CD4-positive, alpha-beta memory T cell (primary cell): ENCODE results near the gene TTC28. TPM values are rescaled to one million over a fixed set of nuclear protein-coding genes. Genes with fewer than 3 reads are reported as not detected.

Experiments
- CTCF ChIA-PET: fragments of 350-600 bp; sonication (Branson Sonifier 250); formaldehyde crosslinking; loops from one replicate; lab custom pipeline; 2021; ENCODE audit warnings: inconsistent platforms; ENCODE audit not compliant: partially characterized antibody; lab: Charles Lee
- POLR2A ChIA-PET: fragments of 350-600 bp; sonication (Branson Sonifier 250); formaldehyde crosslinking; loops from one replicate; lab custom pipeline; 2021; ENCODE audit not compliant: partially characterized antibody; lab: Charles Lee
- DNase-seq, 5 donors: peaks; one replicate each; pipeline versions ENCODE4 v3.0.0 to v3.0.0-alpha.2; 2020 to 2022; ENCODE audit warnings: mixed read lengths in 1 of 5
- H3K27ac ChIP-seq: one replicate; pipeline ENCODE4 v1.7.0; 2013; ENCODE audit warnings: low read depth, low read length
- H3K27me3 ChIP-seq: 2 replicates; pipeline ENCODE4 v1.7.0; 2013; ENCODE audit warnings: mild to moderate bottlenecking, low read length, moderate library complexity; ENCODE audit not compliant: insufficient read depth
- H3K36me3 ChIP-seq: 2 replicates; pipeline ENCODE4 v1.7.0; 2013; ENCODE audit warnings: mild to moderate bottlenecking, low read length, moderate library complexity; ENCODE audit not compliant: insufficient read depth
- H3K4me1 ChIP-seq: 2 replicates; pipeline ENCODE4 v1.7.0; 2013; ENCODE audit warnings: mild to moderate bottlenecking, low read length, moderate library complexity; ENCODE audit not compliant: insufficient read depth
- H3K4me3 ChIP-seq, 2 donors: one replicate each; pipeline ENCODE4 v1.7.0; 2013; ENCODE audit warnings: low read length in 2 of 2, mild to moderate bottlenecking in 1 of 2
- H3K9me3 ChIP-seq, 2 donors: one replicate each; pipeline ENCODE4 v1.7.0; 2013; ENCODE audit warnings: low read length in 2 of 2, control low read depth in 1 of 2; ENCODE audit not compliant: control insufficient read depth in 1 of 2
- H3K27ac Mint-ChIP-seq, 7 donors: one replicate each; pipeline ENCODE4 v1.8.0; 2020 to 2021; ENCODE audit warnings: mixed read lengths in 7 of 7, mild to moderate bottlenecking in 6 of 7, inconsistent platforms in 3 of 7, moderate library complexity in 3 of 7
- H3K27me3 Mint-ChIP-seq, 2 donors: one replicate each; pipeline ENCODE4 v1.8.0; 2020 to 2021; ENCODE audit warnings: mixed read lengths in 2 of 2
- H3K36me3 Mint-ChIP-seq, 2 donors: one replicate each; pipeline ENCODE4 v1.8.0; 2020 to 2021; ENCODE audit warnings: mixed read lengths in 2 of 2, inconsistent platforms in 1 of 2, mild to moderate bottlenecking in 1 of 2
- H3K4me1 Mint-ChIP-seq, 4 donors: one replicate each; pipeline ENCODE4 v1.8.0; 2020 to 2021; ENCODE audit warnings: mixed read lengths in 4 of 4, mild to moderate bottlenecking in 1 of 4
- H3K4me3 Mint-ChIP-seq, 8 donors: one replicate each; pipeline ENCODE4 v1.8.0; 2020 to 2021; ENCODE audit warnings: mixed read lengths in 8 of 8, mild to moderate bottlenecking in 7 of 8, moderate library complexity in 6 of 8, inconsistent platforms in 3 of 8
- H3K9me3 Mint-ChIP-seq, 8 donors: one replicate each; pipeline ENCODE4 v1.8.0; 2020 to 2021; ENCODE audit warnings: mixed read lengths in 8 of 8, mild to moderate bottlenecking in 5 of 8, inconsistent platforms in 3 of 8, moderate library complexity in 1 of 8
- intact Hi-C: fragments of 100-400 bp; cut with micrococcal nuclease; formaldehyde crosslinking; loops from one replicate; pipeline ENCODE4 v1.15.1; 2023
- polyA plus RNA-seq, 2 donors: library from polyadenylated mRNA; unstranded; fragments of 300-500 nt; fragmentation: Illumina TruSeq; gene quantifications; one replicate each; pipeline ENCODE4 v1.2.3, GENCODE V29; 2021
- total RNA-seq, 2 experiments: library from RNA; stranded (reverse); gene quantifications; one replicate each; pipeline ENCODE4 v1.2.3, GENCODE V29; 2021

TTC28 gene
- total and polyA plus RNA-seq, 4 experiments from 2014 or later: 0.50 to 1.7 (median 1.6) TPM; not detected in 1

DNA sequence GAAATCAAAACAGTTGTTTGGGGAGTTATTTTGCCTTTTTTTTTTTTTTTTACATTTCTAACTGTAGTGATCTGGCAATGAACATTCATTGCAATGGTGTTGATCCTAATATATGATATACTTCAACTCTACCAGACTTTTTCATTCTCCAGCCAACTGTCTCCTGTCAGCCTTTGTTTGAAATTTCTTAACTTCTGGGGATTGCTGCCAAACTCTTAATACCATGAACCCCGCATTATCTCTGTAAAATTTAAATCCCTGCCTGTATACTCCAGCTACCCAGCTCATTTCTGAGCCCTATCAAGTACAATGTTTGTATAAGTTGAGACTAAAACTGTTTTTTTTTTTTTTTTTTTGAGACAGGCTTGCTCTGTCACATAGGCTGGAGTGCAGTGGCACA lies 280.7 kb downstream of the TTC28 start:
- no peaks in the 10 kb centered on the region for H3K9me3 ChIP-seq
- H3K36me3 ChIP-seq: no peaks in the 10 kb centered on the region
- intact Hi-C loops: no loop called here
- H3K36me3 Mint-ChIP-seq: no peaks in the 10 kb centered on the region
- H3K4me3 Mint-ChIP-seq: no peak overlapping the region
- H3K27me3 ChIP-seq: no peaks in the 10 kb centered on the region
- H3K27ac Mint-ChIP-seq: no peak overlapping the region
- no peak overlapping the region for H3K27ac ChIP-seq
- no peaks in the 10 kb centered on the region for H3K4me1 ChIP-seq
- no peak overlapping the region for H3K4me3 ChIP-seq
- peaks cover 2 to 3% of the 10 kb centered on the region in 2 donors for H3K27me3 Mint-ChIP-seq
- H3K9me3 Mint-ChIP-seq: peaks cover 0 to 1% (median 0%) of the 10 kb centered on the region in 8 donors
- ChIA-PET CTCF (no interaction called here), POLR2A (no interaction called here)
- DNase-seq: no peak
- H3K4me1 Mint-ChIP-seq: no peaks in the 10 kb centered on the region

DNA sequence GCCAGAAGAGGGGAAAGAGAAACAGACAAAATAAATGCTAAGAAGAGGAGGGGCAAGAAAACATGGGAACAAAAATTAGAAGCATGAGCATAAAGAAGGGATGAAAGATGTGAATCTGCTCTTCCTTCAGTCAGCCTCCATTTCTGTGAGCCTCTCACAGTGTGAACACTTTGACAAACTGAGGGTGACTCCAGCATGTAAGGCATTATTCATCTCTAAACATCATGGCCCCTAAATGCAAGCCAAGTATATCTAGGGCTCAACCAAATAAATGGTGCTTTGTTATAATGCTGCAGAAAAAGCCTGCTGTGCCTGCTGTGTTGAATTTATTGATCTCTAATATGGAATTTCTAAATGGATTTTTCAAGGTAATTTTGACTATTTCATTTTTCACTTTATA lies 281.3 kb downstream of the TTC28 start:
- intact Hi-C loops: no loop called here
- CTCF ChIA-PET: no interaction called here

DNA sequence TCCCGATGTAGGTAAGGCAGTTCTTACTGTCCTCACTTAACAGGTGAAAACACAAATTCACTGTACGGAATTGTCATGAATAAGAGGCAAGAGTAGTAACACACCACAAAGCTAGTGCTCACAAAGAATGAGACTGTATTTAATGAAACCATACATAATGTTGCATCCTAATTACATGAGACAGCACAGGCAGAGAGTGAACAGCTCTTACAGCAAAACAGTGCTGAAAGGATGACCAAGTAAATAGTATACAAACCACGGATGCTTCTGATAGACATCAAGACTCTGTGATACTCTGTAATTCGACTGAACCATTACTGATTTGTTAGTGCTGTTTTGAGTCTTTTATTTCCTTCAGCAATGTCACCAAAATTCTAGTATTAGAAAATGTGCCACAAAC lies 282.3 kb downstream of the TTC28 start:
- intact Hi-C loops: no loop called here
- no peaks in the 10 kb centered on the region for H3K4me1 Mint-ChIP-seq
- ChIA-PET CTCF (no interaction called here), POLR2A (no interaction called here)
- DNase-seq: no peak
- Histone ChIP-seq H3K4me1 (no peaks in the 10 kb centered on the region), H3K9me3 (no peaks in the 10 kb centered on the region), H3K36me3 (no peaks in the 10 kb centered on the region), H3K27ac (no peak overlapping the region), H3K4me3 (no peak overlapping the region), H3K27me3 (no peaks in the 10 kb centered on the region)
- peaks cover 0 to 1% (median 0%) of the 10 kb centered on the region in 8 donors for H3K9me3 Mint-ChIP-seq
- no peak overlapping the region for H3K4me3 Mint-ChIP-seq
- peaks cover 2 to 3% of the 10 kb centered on the region in 2 donors for H3K27me3 Mint-ChIP-seq
- H3K27ac Mint-ChIP-seq: no peak overlapping the region
- H3K36me3 Mint-ChIP-seq: no peaks in the 10 kb centered on the region

More for the DNA sequence above, 281.3 kb downstream of the TTC28 start:
- no peaks in the 10 kb centered on the region for H3K4me1 ChIP-seq
- Mint-ChIP-seq H3K27me3 (peaks cover 2 to 3% of the 10 kb centered on the region in 2 donors), H3K9me3 (peaks cover 0 to 1% (median 0%) of the 10 kb centered on the region in 8 donors), H3K27ac (no peak overlapping the region), H3K4me3 (no peak overlapping the region), H3K36me3 (no peaks in the 10 kb centered on the region), H3K4me1 (no peaks in the 10 kb centered on the region)
- no peak for DNase-seq
- H3K27ac ChIP-seq: no peak overlapping the region
- H3K9me3 ChIP-seq: no peaks in the 10 kb centered on the region
- H3K36me3 ChIP-seq: no peaks in the 10 kb centered on the region
- POLR2A ChIA-PET: no interaction called here
- H3K4me3 ChIP-seq: no peak overlapping the region
- H3K27me3 ChIP-seq: no peaks in the 10 kb centered on the region

DNA sequence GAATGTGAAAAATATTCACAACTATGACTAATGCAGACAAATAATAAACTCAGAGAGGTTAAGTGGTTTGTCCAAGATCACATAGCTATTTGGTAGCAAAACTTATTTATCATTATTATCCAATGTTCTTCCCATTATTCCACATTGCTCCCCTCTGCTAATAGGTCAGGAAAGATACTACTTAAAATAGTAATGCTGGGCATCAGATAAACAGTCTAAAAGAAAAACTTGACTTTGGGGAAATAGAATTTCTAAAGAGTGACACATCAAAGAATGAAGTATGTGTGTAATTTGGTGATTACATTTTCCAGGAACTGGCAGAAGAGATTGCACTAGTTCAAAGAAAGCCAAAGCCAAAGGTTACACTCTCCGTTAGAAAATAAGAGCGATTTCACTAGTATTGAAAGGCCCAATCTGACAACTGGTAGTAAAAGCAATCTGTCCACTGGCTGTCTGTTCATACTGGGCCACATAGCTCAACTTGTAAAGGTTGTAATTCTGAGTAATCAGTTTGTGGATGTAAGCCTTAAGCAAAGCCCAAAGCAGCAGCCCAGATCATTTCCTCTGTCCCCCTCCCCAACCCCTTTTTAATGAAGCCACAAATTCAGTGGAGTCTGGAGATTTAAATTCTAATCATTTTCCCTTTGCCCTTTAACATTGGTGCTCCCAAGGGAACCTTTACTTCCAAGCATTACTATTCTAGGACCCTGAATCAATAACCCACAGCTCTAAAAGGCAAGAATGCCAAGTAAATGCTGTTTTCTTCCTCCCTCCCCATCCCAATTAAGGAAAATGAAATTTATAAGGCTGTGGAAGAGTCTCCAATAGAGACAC lies 283.5 kb downstream of the TTC28 start:
- Histone ChIP-seq H3K27me3 (no peaks in the 10 kb centered on the region), H3K4me3 (no peak overlapping the region), H3K36me3 (no peaks in the 10 kb centered on the region), H3K4me1 (no peaks in the 10 kb centered on the region), H3K27ac (no peak overlapping the region), H3K9me3 (no peaks in the 10 kb centered on the region)
- ChIA-PET POLR2A (no interaction called here), CTCF (no interaction called here)
- peaks cover 3 to 5% of the 10 kb centered on the region in 2 donors for H3K27me3 Mint-ChIP-seq
- no peaks in the 10 kb centered on the region for H3K36me3 Mint-ChIP-seq
- intact Hi-C loops: no loop called here
- no peak for DNase-seq
- no peaks in the 10 kb centered on the region for H3K4me1 Mint-ChIP-seq
- H3K4me3 Mint-ChIP-seq: no peak overlapping the region
- H3K27ac Mint-ChIP-seq: no peak overlapping the region
- peaks cover 0 to 5% (median 0%) of the 10 kb centered on the region in 8 donors for H3K9me3 Mint-ChIP-seq

DNA sequence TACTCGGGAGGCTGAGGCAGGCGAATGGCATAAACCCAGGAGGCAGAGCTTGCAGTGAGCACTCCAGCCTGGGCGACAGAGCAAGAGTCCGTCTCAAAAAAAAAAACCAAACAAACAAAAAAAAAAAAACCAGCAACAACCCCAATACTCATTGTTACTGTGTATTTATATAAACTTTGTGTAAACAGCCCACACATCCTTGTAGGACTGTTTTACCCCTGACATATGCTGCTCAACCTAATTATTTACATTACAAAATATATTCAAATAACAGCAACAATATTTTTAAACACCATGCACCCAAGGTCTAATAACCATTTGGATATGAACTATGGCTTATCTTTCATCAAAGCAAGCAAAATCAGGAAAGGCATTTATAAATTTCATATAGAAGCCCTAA lies 284.1 kb downstream of the TTC28 start:
- Mint-ChIP-seq H3K4me1 (no peaks in the 10 kb centered on the region), H3K4me3 (no peak overlapping the region), H3K9me3 (peaks cover 0 to 4% (median 0%) of the 10 kb centered on the region in 8 donors), H3K36me3 (no peaks in the 10 kb centered on the region), H3K27ac (no peak overlapping the region), H3K27me3 (peaks cover 3% of the 10 kb centered on the region in 2 donors)
- H3K27me3 ChIP-seq: no peaks in the 10 kb centered on the region
- H3K36me3 ChIP-seq: no peaks in the 10 kb centered on the region
- H3K27ac ChIP-seq: no peak overlapping the region
- ChIA-PET CTCF (no interaction called here), POLR2A (no interaction called here)
- no peak overlapping the region for H3K4me3 ChIP-seq
- no peak for DNase-seq
- no peaks in the 10 kb centered on the region for H3K4me1 ChIP-seq
- no peaks in the 10 kb centered on the region for H3K9me3 ChIP-seq
- intact Hi-C loops: no loop called here

DNA sequence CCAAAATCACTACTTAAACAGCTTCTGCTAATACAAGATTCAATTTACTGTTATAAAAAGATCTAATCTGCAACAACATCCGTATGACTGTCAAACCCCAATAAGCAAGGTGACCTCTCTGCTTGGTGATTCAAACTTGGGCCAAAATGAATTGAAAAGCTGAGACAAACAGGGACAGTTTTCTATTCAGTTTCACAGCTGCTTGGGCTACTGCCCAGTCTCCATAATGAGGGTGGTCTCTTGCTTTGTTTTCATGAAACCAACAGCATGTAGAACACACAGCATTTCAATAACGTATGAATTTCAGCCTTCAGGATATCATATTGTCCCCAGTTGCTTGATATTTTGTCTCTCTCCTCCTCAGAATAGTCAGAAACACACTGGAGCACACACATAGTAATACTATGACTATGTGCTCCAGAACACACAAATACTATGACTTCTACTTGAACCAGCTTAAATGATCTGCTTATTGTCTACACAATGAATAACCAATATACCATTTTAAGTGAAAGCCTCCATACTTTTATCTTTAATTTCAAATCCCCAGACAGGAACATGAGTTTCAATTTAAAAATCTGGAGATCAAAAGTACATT lies 285.0 kb downstream of the TTC28 start:
- H3K27ac ChIP-seq: no peak overlapping the region
- no peak for DNase-seq
- no peaks in the 10 kb centered on the region for H3K36me3 ChIP-seq
- Mint-ChIP-seq H3K9me3 (peaks cover 0 to 4% (median 0%) of the 10 kb centered on the region in 8 donors), H3K4me3 (no peak overlapping the region), H3K4me1 (no peaks in the 10 kb centered on the region), H3K27ac (no peak overlapping the region), H3K36me3 (no peaks in the 10 kb centered on the region), H3K27me3 (peaks cover 2 to 3% of the 10 kb centered on the region in 2 donors)
- ChIA-PET POLR2A (no interaction called here), CTCF (no interaction called here)
- H3K4me3 ChIP-seq: no peak overlapping the region
- H3K9me3 ChIP-seq: no peaks in the 10 kb centered on the region
- no peaks in the 10 kb centered on the region for H3K27me3 ChIP-seq
- H3K4me1 ChIP-seq: no peaks in the 10 kb centered on the region
- intact Hi-C loops: no loop called here

DNA sequence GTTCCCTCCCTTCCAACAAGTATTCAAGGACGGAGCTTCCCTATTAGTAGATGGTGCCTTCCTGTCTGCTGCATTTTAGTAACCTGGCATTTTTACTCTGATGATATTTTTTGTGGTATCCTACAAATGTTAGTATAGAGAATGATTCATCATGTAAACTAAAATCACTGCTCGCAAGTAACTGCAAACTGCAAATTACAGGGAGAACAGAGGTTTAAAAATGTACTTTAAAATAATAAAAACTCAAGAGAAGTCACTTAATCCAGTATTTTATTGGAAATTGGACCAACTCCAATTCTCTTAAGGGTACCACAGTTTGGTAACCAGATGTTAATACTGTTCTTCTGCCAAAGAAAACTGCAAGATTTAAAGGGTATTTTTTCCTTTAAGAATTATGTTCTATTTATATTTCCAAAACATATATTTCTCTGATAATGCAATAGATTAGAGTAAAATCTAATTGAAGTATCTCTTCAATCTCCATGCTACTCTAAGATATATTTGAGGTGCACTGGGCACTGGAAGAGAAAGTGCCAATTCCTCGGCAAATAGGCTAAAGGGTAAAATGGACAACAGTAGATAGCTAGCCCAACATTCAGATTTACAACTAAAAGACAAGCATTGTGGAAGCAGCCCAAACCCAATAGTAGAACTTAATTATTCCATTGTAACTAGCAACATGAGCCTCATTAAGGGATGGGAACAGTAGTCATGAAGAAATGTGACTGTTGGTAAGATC lies 298.0 kb downstream of the TTC28 start:
- Mint-ChIP-seq H3K9me3 (peaks cover 0 to 1% (median 0%) of the 10 kb centered on the region in 8 donors), H3K4me3 (no peak overlapping the region), H3K27ac (no peak overlapping the region), H3K4me1 (no peaks in the 10 kb centered on the region), H3K27me3 (no peaks in the 10 kb centered on the region), H3K36me3 (no peaks in the 10 kb centered on the region)
- Histone ChIP-seq H3K4me3 (no peak overlapping the region), H3K27ac (no peak overlapping the region), H3K36me3 (no peaks in the 10 kb centered on the region), H3K9me3 (no peaks in the 10 kb centered on the region), H3K27me3 (no peaks in the 10 kb centered on the region), H3K4me1 (no peaks in the 10 kb centered on the region)
- intact Hi-C loops: no loop called here
- ChIA-PET CTCF (no interaction called here), POLR2A (no interaction called here)
- no peak for DNase-seq
